ENCODE measurements around the gene POM121C.
"Not testable (repeated sequence)": the region's sequence is repeated elsewhere in the genome, so short reads cannot be mapped to it uniquely, and the experiment has no call there.

DNA sequence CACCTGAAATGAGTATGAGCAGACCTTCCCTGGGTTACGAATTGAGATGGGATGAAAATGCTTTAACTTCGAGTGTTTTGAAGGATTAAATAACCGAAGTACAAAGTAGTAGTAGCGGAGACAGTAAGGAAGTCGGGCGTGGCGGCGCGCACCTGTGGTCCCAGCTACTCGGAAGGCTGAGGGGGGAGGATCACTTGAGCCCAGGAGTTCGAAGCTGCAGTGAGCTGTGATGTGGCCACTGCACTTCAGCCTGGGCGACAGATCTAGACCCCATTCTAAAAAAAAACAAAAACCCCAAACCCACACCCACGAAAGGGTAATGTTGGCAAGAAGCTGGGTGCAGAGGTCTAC, 75.3 kb downstream of the POM121C start:
- TF ChIP-seq, protein P1, sequence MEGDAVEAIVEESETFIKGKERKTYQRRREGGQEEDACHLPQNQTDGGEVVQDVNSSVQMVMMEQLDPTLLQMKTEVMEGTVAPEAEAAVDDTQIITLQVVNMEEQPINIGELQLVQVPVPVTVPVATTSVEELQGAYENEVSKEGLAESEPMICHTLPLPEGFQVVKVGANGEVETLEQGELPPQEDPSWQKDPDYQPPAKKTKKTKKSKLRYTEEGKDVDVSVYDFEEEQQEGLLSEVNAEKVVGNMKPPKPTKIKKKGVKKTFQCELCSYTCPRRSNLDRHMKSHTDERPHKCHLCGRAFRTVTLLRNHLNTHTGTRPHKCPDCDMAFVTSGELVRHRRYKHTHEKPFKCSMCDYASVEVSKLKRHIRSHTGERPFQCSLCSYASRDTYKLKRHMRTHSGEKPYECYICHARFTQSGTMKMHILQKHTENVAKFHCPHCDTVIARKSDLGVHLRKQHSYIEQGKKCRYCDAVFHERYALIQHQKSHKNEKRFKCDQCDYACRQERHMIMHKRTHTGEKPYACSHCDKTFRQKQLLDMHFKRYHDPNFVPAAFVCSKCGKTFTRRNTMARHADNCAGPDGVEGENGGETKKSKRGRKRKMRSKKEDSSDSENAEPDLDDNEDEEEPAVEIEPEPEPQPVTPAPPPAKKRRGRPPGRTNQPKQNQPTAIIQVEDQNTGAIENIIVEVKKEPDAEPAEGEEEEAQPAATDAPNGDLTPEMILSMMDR (IDR thresholded peaks at IDR 0.05): not testable (repeated sequence)
- TF ChIP-seq POLR2A, POLR2AphosphoS5 (IDR thresholded peaks at IDR 0.05): not testable (repeated sequence)
